ENCODE measurements around the gene ZBTB37.

Gene ZBTB37

GRCh38 chr1:173863224-173864161 is 4.7 kb upstream of the ZBTB37 start:
- DNase-seq (ENCODE audit: low read depth) = peak; percentile 16
- peak overlapping the region; percentile 97 for H3K4me3 ChIP-seq (ENCODE audit: low read depth, low read length)
- TF ChIP-seq, protein P1, sequence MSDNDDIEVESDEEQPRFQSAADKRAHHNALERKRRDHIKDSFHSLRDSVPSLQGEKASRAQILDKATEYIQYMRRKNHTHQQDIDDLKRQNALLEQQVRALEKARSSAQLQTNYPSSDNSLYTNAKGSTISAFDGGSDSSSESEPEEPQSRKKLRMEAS (IDR thresholded peaks at IDR 0.05; ENCODE audit: low read depth, low read length) = no peak
- TF ChIP-seq, protein P2, sequence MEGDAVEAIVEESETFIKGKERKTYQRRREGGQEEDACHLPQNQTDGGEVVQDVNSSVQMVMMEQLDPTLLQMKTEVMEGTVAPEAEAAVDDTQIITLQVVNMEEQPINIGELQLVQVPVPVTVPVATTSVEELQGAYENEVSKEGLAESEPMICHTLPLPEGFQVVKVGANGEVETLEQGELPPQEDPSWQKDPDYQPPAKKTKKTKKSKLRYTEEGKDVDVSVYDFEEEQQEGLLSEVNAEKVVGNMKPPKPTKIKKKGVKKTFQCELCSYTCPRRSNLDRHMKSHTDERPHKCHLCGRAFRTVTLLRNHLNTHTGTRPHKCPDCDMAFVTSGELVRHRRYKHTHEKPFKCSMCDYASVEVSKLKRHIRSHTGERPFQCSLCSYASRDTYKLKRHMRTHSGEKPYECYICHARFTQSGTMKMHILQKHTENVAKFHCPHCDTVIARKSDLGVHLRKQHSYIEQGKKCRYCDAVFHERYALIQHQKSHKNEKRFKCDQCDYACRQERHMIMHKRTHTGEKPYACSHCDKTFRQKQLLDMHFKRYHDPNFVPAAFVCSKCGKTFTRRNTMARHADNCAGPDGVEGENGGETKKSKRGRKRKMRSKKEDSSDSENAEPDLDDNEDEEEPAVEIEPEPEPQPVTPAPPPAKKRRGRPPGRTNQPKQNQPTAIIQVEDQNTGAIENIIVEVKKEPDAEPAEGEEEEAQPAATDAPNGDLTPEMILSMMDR (IDR thresholded peaks at IDR 0.05; ENCODE audit: low read depth, low read length) = no peak
- TF ChIP-seq MYC (IDR thresholded peaks at IDR 0.05; ENCODE audit: low read depth, low read length) (no peak), POLR2A (IDR thresholded peaks at IDR 0.05; ENCODE audit: extremely low read depth, insufficient read length) (no peak)

GRCh38 chr1:173864179-173864867 is 3.9 kb upstream of the ZBTB37 start:
- no peak for DNase-seq (ENCODE audit: low read depth)
- TF ChIP-seq, protein P2 (IDR thresholded peaks at IDR 0.05; ENCODE audit: low read depth, low read length) = no peak
- TF ChIP-seq MYC (IDR thresholded peaks at IDR 0.05; ENCODE audit: low read depth, low read length) (no peak), POLR2A (IDR thresholded peaks at IDR 0.05; ENCODE audit: extremely low read depth, insufficient read length) (no peak)
- TF ChIP-seq, protein P1 (IDR thresholded peaks at IDR 0.05; ENCODE audit: low read depth, low read length) = no peak
- H3K4me3 ChIP-seq (ENCODE audit: low read depth, low read length) = peak overlapping the region; percentile 97

DNA sequence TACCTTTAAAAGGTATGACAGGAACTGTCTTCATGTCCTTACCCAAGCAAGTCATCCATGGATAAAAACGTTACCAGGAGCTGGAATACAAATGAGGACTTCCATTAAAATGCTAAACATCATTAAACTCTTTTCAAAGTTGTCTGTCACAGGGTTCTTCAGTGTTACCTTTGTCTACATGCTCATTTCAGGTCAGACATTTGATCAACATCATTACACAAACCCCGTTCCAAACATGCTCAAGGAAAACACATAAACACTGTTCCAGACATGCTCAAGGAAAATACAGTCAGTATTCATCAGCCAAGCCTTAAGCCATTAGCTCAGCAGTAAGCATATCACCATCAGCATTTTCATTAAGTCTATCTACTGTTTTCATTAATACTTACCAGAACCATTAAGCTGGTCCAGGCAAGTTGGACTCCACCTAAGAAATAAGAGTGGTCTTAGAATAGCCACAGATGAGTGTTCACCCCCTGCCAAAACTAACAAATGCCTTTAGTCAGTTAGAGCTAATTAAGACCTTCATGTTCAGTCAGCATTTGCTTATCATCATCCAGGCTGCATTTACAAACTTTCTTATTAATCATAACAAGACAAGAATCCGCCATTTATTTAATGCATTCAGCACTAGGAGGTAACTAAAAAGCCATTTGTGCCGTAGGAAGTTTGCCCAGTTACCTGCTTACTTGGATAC is 2.6 kb upstream of the ZBTB37 start:
- no peak for DNase-seq (ENCODE audit: low read depth)
- H3K4me3 ChIP-seq (ENCODE audit: low read depth, low read length) = peak overlapping the region; percentile 97
- TF ChIP-seq, protein P1 (IDR thresholded peaks at IDR 0.05; ENCODE audit: low read depth, low read length) = no peak
- TF ChIP-seq POLR2A (IDR thresholded peaks at IDR 0.05; ENCODE audit: extremely low read depth, insufficient read length) = no peak
- TF ChIP-seq MYC (IDR thresholded peaks at IDR 0.05; ENCODE audit: low read depth, low read length) = no peak
- TF ChIP-seq, protein P2 (IDR thresholded peaks at IDR 0.05; ENCODE audit: low read depth, low read length) = no peak

DNA sequence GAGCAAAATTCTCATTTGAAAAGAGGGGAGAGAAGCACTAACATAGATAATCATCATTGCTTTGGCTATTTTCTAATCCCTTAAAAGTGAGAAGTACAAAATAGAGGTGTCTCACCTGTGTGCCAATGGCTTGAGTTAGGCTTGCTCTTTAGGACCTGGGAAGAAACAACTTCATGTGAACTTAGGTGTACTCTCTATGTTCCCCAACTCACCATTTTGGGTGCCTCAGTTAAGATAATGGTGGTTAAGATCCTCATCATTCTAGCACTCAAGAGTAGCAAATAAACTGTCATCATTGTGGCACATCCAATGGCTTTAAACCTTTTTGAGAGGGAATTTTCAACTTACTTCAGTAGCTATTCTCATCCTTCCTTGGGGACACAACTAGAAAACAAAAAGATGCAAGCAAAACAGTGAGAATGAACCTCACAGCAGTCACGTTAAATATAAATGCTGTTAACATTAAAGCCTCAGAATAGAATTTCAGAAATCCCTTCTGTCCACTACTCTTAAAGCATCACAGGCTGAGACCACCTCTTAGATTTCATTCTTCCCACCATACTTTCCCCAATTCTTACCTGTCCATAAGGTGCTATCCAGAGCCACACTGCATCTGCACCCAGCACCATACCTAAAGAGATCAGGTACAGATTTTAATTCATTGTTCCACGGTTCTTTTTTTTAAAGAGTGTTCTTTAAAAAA is 1.6 kb upstream of the ZBTB37 start:
- TF ChIP-seq POLR2A (IDR thresholded peaks at IDR 0.05; ENCODE audit: extremely low read depth, insufficient read length) = no peak
- TF ChIP-seq, protein P1 (IDR thresholded peaks at IDR 0.05; ENCODE audit: low read depth, low read length) = no peak
- DNase-seq (ENCODE audit: low read depth) = peak; percentile 18
- peak overlapping the region; percentile 97 for H3K4me3 ChIP-seq (ENCODE audit: low read depth, low read length)

DNA sequence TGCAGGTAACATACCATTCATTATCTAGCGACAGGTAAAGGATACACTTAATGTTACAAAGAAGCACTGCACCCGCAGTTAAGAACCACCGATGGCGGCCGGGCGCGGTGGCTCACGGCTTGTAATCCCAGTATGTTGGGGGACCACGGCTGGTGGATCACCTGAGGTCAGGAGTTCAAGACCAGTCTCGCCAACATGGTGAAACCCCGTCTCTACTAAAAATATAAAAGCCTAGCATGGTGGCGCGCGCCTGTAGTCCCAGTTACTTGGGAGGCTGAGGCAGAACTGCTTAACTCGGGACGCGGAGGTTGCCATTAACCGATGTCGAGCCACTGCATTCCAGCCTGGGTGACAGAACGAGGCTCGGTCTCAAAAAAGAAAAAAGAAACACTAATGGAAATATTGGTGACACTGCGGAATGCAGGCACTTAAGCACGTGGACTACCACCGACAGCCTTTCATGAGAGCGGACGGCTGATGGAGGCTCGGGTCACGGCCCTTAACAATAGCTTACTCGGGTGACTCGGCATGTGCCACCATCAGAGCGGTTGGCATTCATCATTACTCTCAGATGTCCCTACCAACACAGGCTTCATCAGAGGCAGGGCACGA is 933 bp upstream of the ZBTB37 start:
- TF ChIP-seq MYC (IDR thresholded peaks at IDR 0.05; ENCODE audit: low read depth, low read length) = no peak
- no peak for DNase-seq (ENCODE audit: low read depth)
- H3K4me3 ChIP-seq (ENCODE audit: low read depth, low read length) = peak overlapping the region; percentile 97

- TF ChIP-seq MYC (IDR thresholded peaks at IDR 0.05; ENCODE audit: low read depth, low read length) (peak; percentile 95), POLR2A (IDR thresholded peaks at IDR 0.05; ENCODE audit: extremely low read depth, insufficient read length) (peak; percentile 98)
- TF ChIP-seq, protein P2 (IDR thresholded peaks at IDR 0.05; ENCODE audit: low read depth, low read length) = no peak
- TF ChIP-seq, protein P1 (IDR thresholded peaks at IDR 0.05; ENCODE audit: low read depth, low read length) = peak; percentile 89
- DNase-seq (ENCODE audit: low read depth) = peak; percentile 100
- H3K4me3 ChIP-seq (ENCODE audit: low read depth, low read length) = peak within 1 kb of the TSS; percentile 97
Observed at GRCh38 chr1:173867753-173868265, 371 bp upstream of the ZBTB37 start, which contains the start of gene GAS5. Gene GAS5 (minus strand): TSS chr1:173867989.

All from NB4 (cell line).